Sigmoid colon (tissue), 7 donors: ENCODE results near the gene GJD3. TPM values are rescaled to one million over a fixed set of nuclear protein-coding genes. Genes with fewer than 3 reads are reported as not detected.
A peak's percentile ranks its signal among the peaks of the same experiment; 100 is the strongest.

Experiments
- DNase-seq: peaks from one replicate; pipeline ENCODE4 v3.0.0-alpha.2; 2019
- H3K27ac ChIP-seq, 4 donors: fragments of 200-600 bp; sonication (generic); one replicate each; pipeline ENCODE4 v1.5.1; 2016 to 2019; ENCODE audit warnings: mild to moderate bottlenecking in 1 of 4
- H3K27me3 ChIP-seq, 3 donors: fragments of 200-600 bp; sonication (generic); one replicate each; pipeline ENCODE4 v1.5.1; 2019; ENCODE audit warnings: mild to moderate bottlenecking in 1 of 3
- H3K36me3 ChIP-seq, 4 donors: fragments of 200-600 bp; sonication (generic); one replicate each; pipeline ENCODE4 v1.5.1; 2016 to 2019
- H3K4me1 ChIP-seq, 4 donors: fragments of 200-600 bp; sonication (generic); one replicate each; pipeline ENCODE4 v1.5.1; 2017 to 2019
- H3K4me3 ChIP-seq, 4 donors: fragments of 200-600 bp; sonication (generic); one replicate each; pipeline ENCODE4 v1.5.1; 2017 to 2019; ENCODE audit warnings: mild to moderate bottlenecking in 2 of 4, moderate library complexity in 1 of 4
- H3K9me3 ChIP-seq, 4 donors: fragments of 200-600 bp in 3 of 4; sonication (generic) in 3 of 4; one replicate each; pipeline versions ENCODE4 v1.5.1 to v1.6.1; 2013 to 2019
- CTCF ChIP-seq, 4 experiments: fragments of 450-650 bp in 3 of 4; fragments of 200-600 bp in 1 of 4; IDR thresholded peaks; one replicate each; pipeline ENCODE4 v1.5.1; 2016 to 2019; ENCODE audit warnings: antibody characterized with exemption in 4 of 4, mild to moderate bottlenecking in 3 of 4, moderate library complexity in 2 of 4
- EP300 ChIP-seq, 4 donors: sonication (generic); formaldehyde crosslinking; IDR thresholded peaks; one replicate each; pipeline ENCODE4 v1.6.1; 2017; ENCODE audit warnings: antibody characterized with exemption in 4 of 4
- POLR2A ChIP-seq, 2 donors: fragments of 450-650 bp; IDR thresholded peaks; one replicate each; pipeline ENCODE4 v1.6.1; 2016; ENCODE audit warnings: antibody characterized with exemption in 2 of 2, mild to moderate bottlenecking in 2 of 2, moderate library complexity in 2 of 2
- POLR2AphosphoS5 ChIP-seq, 4 donors: sonication (generic); formaldehyde crosslinking; IDR thresholded peaks; one replicate each; pipeline ENCODE4 v1.6.1; 2017; ENCODE audit warnings: antibody characterized with exemption in 4 of 4
- WGBS, 2 donors: extraction: QIAGEN DNeasy Blood & Tissue Kit; methylation state at CpG; one replicate each; pipeline ENCODE4 v1.1.7; 2013; 5-methylcytosine and 5-hydroxymethylcytosine counted together
- intact Hi-C: fragments of 100-400 bp; cut with DNase I; formaldehyde crosslinking; loops from one replicate; pipeline ENCODE4 v1.15.1; 2023
- polyA plus RNA-seq, 3 donors: library from polyadenylated mRNA; stranded (reverse); fragments of 200-250 nt; gene quantifications; one replicate each; pipeline ENCODE4 v1.2.3, GENCODE V29; 2013
- total RNA-seq, 4 donors: library from RNA; depleted of rRNA; stranded (reverse); fragments of >200 nt; gene quantifications; one replicate each; pipeline ENCODE4 v1.1.0, GENCODE V29; 2016
- donor health status: healthy with polysubstance abuse.
- donor health status: Bipolar disorder and iron deficiency.
- donor health status: healthy.

GJD3 gene
- total and polyA plus RNA-seq, 7 donors = 0.49 to 2.1 (median 0.64) TPM; not detected in 4

GRCh38 chr17:40325156-40326013 is 39.2 kb downstream of the GJD3 start:
- 65 to 82% methylated on average over 13 of the region's 13 CpGs for WGBS, 2 donors
- TF ChIP-seq POLR2A (IDR thresholded peaks at IDR 0.05) = no peak
- TF ChIP-seq EP300 (IDR thresholded peaks at IDR 0.05) = no peak
- no peak for TF ChIP-seq CTCF (IDR thresholded peaks at IDR 0.05)
- no peak for TF ChIP-seq POLR2AphosphoS5 (IDR thresholded peaks at IDR 0.05)
- Histone ChIP-seq H3K27ac (peak overlapping the region; percentile 93 to 98 (median 96)), H3K9me3 (no peaks in the 10 kb centered on the region), H3K36me3 (no peaks in the 10 kb centered on the region), H3K4me3 (no peak overlapping the region), H3K4me1 (peaks cover 0 to 100% (median 100%) of the 10 kb centered on the region in 4 donors), H3K27me3 (no peaks in the 10 kb centered on the region)
- intact Hi-C loops = no loop called here
- DNase-seq = no peak

- no peak overlapping the region for H3K4me3 ChIP-seq
- H3K27ac ChIP-seq = peak overlapping the region; percentile 93 to 98 (median 96)
- 30 to 47% methylated on average over 10 of the region's 10 CpGs for WGBS, 2 donors
- TF ChIP-seq CTCF (IDR thresholded peaks at IDR 0.05) (no peak), POLR2AphosphoS5 (IDR thresholded peaks at IDR 0.05) (peak in 2 of 4 donors; percentile 5 to 37)
- intact Hi-C loops = no loop called here
- DNase-seq = peak; percentile 83
- H3K27me3 ChIP-seq = no peaks in the 10 kb centered on the region
- H3K36me3 ChIP-seq = no peaks in the 10 kb centered on the region
- no peaks in the 10 kb centered on the region for H3K9me3 ChIP-seq
- peaks cover 0 to 100% (median 100%) of the 10 kb centered on the region in 4 donors for H3K4me1 ChIP-seq
These were observed 40.9 kb downstream of the GJD3 start for GRCh38 chr17:40323391-40324381.

GRCh38 chr17:40322358-40323315 is 41.9 kb downstream of the GJD3 start:
- WGBS, 2 donors = 21 to 55% methylated on average over 19 of the region's 19 CpGs
- H3K36me3 ChIP-seq = no peaks in the 10 kb centered on the region
- H3K4me3 ChIP-seq = peak overlapping the region; percentile 12 to 87 (median 25)
- H3K27ac ChIP-seq = peak overlapping the region; percentile 93 to 98 (median 96)
- intact Hi-C loops = no loop called here
- peak; percentile 87 for DNase-seq
- peak in 3 of 4 donors; percentile 7 to 44 (median 30) for TF ChIP-seq POLR2AphosphoS5 (IDR thresholded peaks at IDR 0.05)
- peak in 1 of 4 donors; percentile 66 for TF ChIP-seq EP300 (IDR thresholded peaks at IDR 0.05)
- TF ChIP-seq CTCF (IDR thresholded peaks at IDR 0.05) = no peak
- no peak for TF ChIP-seq POLR2A (IDR thresholded peaks at IDR 0.05)
- H3K4me1 ChIP-seq = peaks cover 0 to 95% (median 94%) of the 10 kb centered on the region in 4 donors
- no peaks in the 10 kb centered on the region for H3K27me3 ChIP-seq
- H3K9me3 ChIP-seq = no peaks in the 10 kb centered on the region

- Histone ChIP-seq H3K4me1 (peaks cover 0 to 95% (median 94%) of the 10 kb centered on the region in 4 donors), H3K27ac (peak overlapping the region; percentile 93 to 98 (median 96)), H3K9me3 (no peaks in the 10 kb centered on the region), H3K4me3 (peak overlapping the region; percentile 12 to 87 (median 25)), H3K27me3 (no peaks in the 10 kb centered on the region), H3K36me3 (no peaks in the 10 kb centered on the region)
- 18 to 46% methylated on average over 4 of the region's 4 CpGs for WGBS, 2 donors
- peak; percentile 84 for DNase-seq
- intact Hi-C loops = no loop called here
- TF ChIP-seq POLR2A (IDR thresholded peaks at IDR 0.05) (no peak), EP300 (IDR thresholded peaks at IDR 0.05) (no peak), CTCF (IDR thresholded peaks at IDR 0.05) (no peak)
These were observed 42.6 kb downstream of the GJD3 start for GRCh38 chr17:40321961-40322357.
